ENCODE data around the gene PDS5B. TPM values are rescaled to one million over a fixed set of nuclear protein-coding genes. Genes with fewer than 3 reads are reported as not detected.

The PDS5B gene
- total and polyA plus RNA-seq, 2 experiments from 2014 or later = 43.9 to 46.5 TPM

- TF ChIP-seq ETS1 (IDR thresholded peaks at IDR 0.05) (no peak), ZNF462 (CRISPR knock-in tag; IDR thresholded peaks at IDR 0.05) (no peak), JUNB (IDR thresholded peaks at IDR 0.05; ENCODE audit: unreplicated experiment) (no peak)
Observed at GRCh38 chr13:32594157-32594738, 8.0 kb downstream of the PDS5B start (continued).

GRCh38 chr13:32595306-32595705 lies 9.1 kb downstream of the PDS5B start:
- no peaks in the 10 kb centered on the region for H3K36me3 ChIP-seq (ENCODE audit: insufficient read depth)
- no peaks in the 10 kb centered on the region for H3K27me3 ChIP-seq (ENCODE audit: insufficient read depth)
- DNase-seq (ENCODE audit: low spot score) (no peak), ATAC-seq (no peak)
- H2AFZ ChIP-seq = no peak overlapping the region
- peaks cover 8% of the 10 kb centered on the region; the same call in 1 of the 2 replicates for H3K4me1 ChIP-seq (ENCODE audit: insufficient read depth)
- no peak overlapping the region for H3K4me2 ChIP-seq
- no peak overlapping the region for H3K4me3 Mint-ChIP-seq
- H3K9me2 ChIP-seq (ENCODE audit: insufficient read depth) = no peaks in the 10 kb centered on the region
- peaks cover 100% of the 10 kb centered on the region for H3K79me2 ChIP-seq (replicated peaks; ENCODE audit: insufficient read depth)
- no peak overlapping the region for H3K27ac ChIP-seq (ENCODE audit: low read depth)
- no peaks in the 10 kb centered on the region for H3F3A ChIP-seq (replicated peaks; ENCODE audit: low read depth)
- H3K9me3 Mint-ChIP-seq = peaks cover 3% of the 10 kb centered on the region; the same call in 2 of the 3 replicates
- peaks cover 1% of the 10 kb centered on the region for H3K27me3 Mint-ChIP-seq (ENCODE audit: insufficient read depth, low read depth, poor library complexity)
- H3K36me3 Mint-ChIP-seq (ENCODE audit: low read depth) = peaks cover 3% of the 10 kb centered on the region; the same call in 2 of the 3 replicates
- no peak overlapping the region for H3K4me3 ChIP-seq
- H4K20me1 ChIP-seq (replicated peaks; ENCODE audit: insufficient read depth) = peaks cover 60% of the 10 kb centered on the region
- H3K27ac Mint-ChIP-seq = no peak overlapping the region
- peaks cover 6% of the 10 kb centered on the region; the same call in 2 of the 3 replicates for H3K4me1 Mint-ChIP-seq
- TF ChIP-seq ETS1 (IDR thresholded peaks at IDR 0.05) (no peak), STAT1 (IDR thresholded peaks at IDR 0.05; ENCODE audit: unreplicated experiment) (no peak), REST (IDR thresholded peaks at IDR 0.05; ENCODE audit: unreplicated experiment) (no peak), CTCF (conservative IDR thresholded peaks at IDR 0.05; ENCODE audit: low read depth in 2 of 2) (no peak), NANOG (IDR thresholded peaks at IDR 0.05; ENCODE audit: borderline replicate concordance) (no peak), EZH2phosphoT487 (IDR thresholded peaks at IDR 0.05; ENCODE audit: unreplicated experiment) (no peak), EZH2 (IDR thresholded peaks at IDR 0.05; ENCODE audit: low read depth, unreplicated experiment) (no peak), CREB1 (CRISPR knock-in tag; IDR thresholded peaks at IDR 0.05; ENCODE audit: low read depth) (no peak), POLR2AphosphoS5 (IDR thresholded peaks at IDR 0.05; ENCODE audit: low read depth) (no peak)

Measured in GM23338 (cell line).